GM18517 (cell line): ENCODE results near the gene KAZN.

Experiments
- ATAC-seq: cut with Tn5 transposase; IDR thresholded peaks from one replicate; pipeline ENCODE4 v1.9.1; 2021; ENCODE audit warnings: mild to moderate bottlenecking, moderate library complexity; ENCODE audit not compliant: unreplicated experiment

KAZN gene

GRCh38 chr1:14897997-14898645, 299.6 kb downstream of the KAZN start:
- no peak for ATAC-seq

GRCh38 chr1:14899686-14900085, 301.2 kb downstream of the KAZN start:
- no peak for ATAC-seq

GRCh38 chr1:14901371-14901954, 303.0 kb downstream of the KAZN start:
- ATAC-seq, result no peak

- ATAC-seq, result no peak
Observed at GRCh38 chr1:14903922-14904321, 305.4 kb downstream of the KAZN start.

GRCh38 chr1:14906665-14907064, 308.2 kb downstream of the KAZN start:
- no peak for ATAC-seq

- ATAC-seq, result no peak
Observed at GRCh38 chr1:14907416-14907815, 308.9 kb downstream of the KAZN start.

- no peak for ATAC-seq
Observed at GRCh38 chr1:14909273-14909672, 310.8 kb downstream of the KAZN start.

- no peak for ATAC-seq
Observed at GRCh38 chr1:14909920-14910460, 311.5 kb downstream of the KAZN start.

GRCh38 chr1:14910984-14911721, 312.7 kb downstream of the KAZN start:
- ATAC-seq, result no peak

GRCh38 chr1:14912839-14913481, 314.5 kb downstream of the KAZN start:
- ATAC-seq, result no peak

GRCh38 chr1:14913482-14914177, 315.1 kb downstream of the KAZN start:
- no peak for ATAC-seq

GRCh38 chr1:14914351-14914988, 316.0 kb downstream of the KAZN start:
- ATAC-seq, result no peak

- ATAC-seq, result no peak
Observed at GRCh38 chr1:14915356-14916054, 317.0 kb downstream of the KAZN start.

- ATAC-seq, result no peak
Observed at GRCh38 chr1:14919289-14919688, 320.8 kb downstream of the KAZN start.

- no peak for ATAC-seq
Observed at GRCh38 chr1:14919751-14920150, 321.3 kb downstream of the KAZN start.

GRCh38 chr1:14921057-14921456, 322.6 kb downstream of the KAZN start:
- ATAC-seq, result no peak

- no peak for ATAC-seq
Observed at GRCh38 chr1:14922942-14923726, 324.6 kb downstream of the KAZN start.

- ATAC-seq, result no peak
Observed at GRCh38 chr1:14923727-14924452, 325.4 kb downstream of the KAZN start.
